Measurements from ENCODE around the gene PGP. TPM values are rescaled to one million over a fixed set of nuclear protein-coding genes. Genes with fewer than 3 reads are reported as not detected.

The PGP gene
- total RNA-seq, 1 experiment from 2014 or later, result 38.3 TPM

DNA sequence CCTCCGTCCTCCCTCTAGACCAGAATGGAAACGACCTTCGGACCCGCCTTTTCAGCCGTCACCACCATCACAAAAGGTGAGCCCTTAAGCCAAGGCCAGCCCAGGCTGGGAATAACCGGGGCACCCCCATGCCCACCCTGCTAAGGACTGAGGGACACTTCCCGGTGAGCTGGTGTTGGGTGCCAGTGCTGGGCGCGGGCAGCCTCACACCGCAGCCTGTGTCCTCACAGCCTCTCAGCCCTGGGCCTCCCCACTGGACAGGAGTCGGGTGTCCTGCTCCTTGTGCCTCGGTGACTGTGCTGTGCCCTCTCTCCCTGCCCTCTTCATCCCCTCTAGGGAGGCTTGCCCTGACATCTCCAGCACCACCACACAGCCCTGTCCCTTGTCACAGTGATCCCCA, 48.8 kb downstream of the PGP start:
- Histone ChIP-seq H3K79me1 (ENCODE audit: insufficient read depth, low read depth, low read length, poor library complexity, severe bottlenecking) (no peaks in the 10 kb centered on the region), H3K4ac (ENCODE audit: low read depth, low read length) (no peak overlapping the region), H4K8ac (replicated peaks; ENCODE audit: insufficient read length, low read depth, low read length) (no peak overlapping the region), H3K23me2 (ENCODE audit: insufficient read length, low read depth, low read length, poor library complexity, severe bottlenecking) (no peaks in the 10 kb centered on the region), H2BK15ac (ENCODE audit: low read depth, low read length) (no peak overlapping the region; the same call in 1 of the 2 replicates), H3K14ac (ENCODE audit: insufficient read depth, low read length) (no peak overlapping the region), H3K9ac (ENCODE audit: extremely low read depth, insufficient read length, low read length) (no peak overlapping the region), H2BK20ac (ENCODE audit: low read depth, low read length, poor library complexity, severe bottlenecking) (no peak overlapping the region), H2AK5ac (ENCODE audit: insufficient read length, low read length) (no peak overlapping the region), H3K4me1 (ENCODE audit: insufficient read depth, low read length) (no peaks in the 10 kb centered on the region), H3K23ac (ENCODE audit: insufficient read length, low read depth, low read length) (no peak overlapping the region), H2BK120ac (ENCODE audit: low read depth, low read length, poor library complexity, severe bottlenecking) (no peak overlapping the region), H4K20me1 (ENCODE audit: control insufficient read depth, insufficient read depth, insufficient read length) (peaks cover 2% of the 10 kb centered on the region), H2BK5ac (ENCODE audit: insufficient read length, low read length) (no peak overlapping the region), H3T11ph (ENCODE audit: low read length) (no peak overlapping the region), H3K56ac (ENCODE audit: insufficient read length, low read depth, low read length) (no peak overlapping the region), H3K4me2 (ENCODE audit: insufficient read depth, insufficient read length, low read length) (no peak overlapping the region), H4K5ac (ENCODE audit: insufficient read length, low read depth, low read length) (no peak overlapping the region), H3K79me2 (ENCODE audit: insufficient read depth, low read length) (peaks cover 10% of the 10 kb centered on the region; the same call in 1 of the 2 replicates), H2BK12ac (ENCODE audit: insufficient read length, low read depth, low read length) (no peak overlapping the region), H3K9me3 (ENCODE audit: control insufficient read depth, low read depth, low read length) (no peaks in the 10 kb centered on the region), H3K18ac (ENCODE audit: insufficient read length, low read depth, low read length) (no peak overlapping the region), H2AFZ (ENCODE audit: low read length) (no peak overlapping the region), H3K27ac (ENCODE audit: insufficient read length, low read depth, low read length) (no peak overlapping the region), H4K91ac (ENCODE audit: insufficient read length, low read depth, low read length) (no peak overlapping the region), H3K27me3 (ENCODE audit: insufficient read depth, low read length) (no peaks in the 10 kb centered on the region)
- peaks cover 9 to 31% (median 31%) of the 10 kb centered on the region in 3 experiments for H3K36me3 Mint-ChIP-seq (ENCODE audit: insufficient read depth in 1 of 3, low read depth in 3 of 3)
- H3K27ac Mint-ChIP-seq, result peak overlapping the region; percentile 49 to 85 (median 52); a peak in 3 of 7 replicates
- TF ChIP-seq, protein P1, sequence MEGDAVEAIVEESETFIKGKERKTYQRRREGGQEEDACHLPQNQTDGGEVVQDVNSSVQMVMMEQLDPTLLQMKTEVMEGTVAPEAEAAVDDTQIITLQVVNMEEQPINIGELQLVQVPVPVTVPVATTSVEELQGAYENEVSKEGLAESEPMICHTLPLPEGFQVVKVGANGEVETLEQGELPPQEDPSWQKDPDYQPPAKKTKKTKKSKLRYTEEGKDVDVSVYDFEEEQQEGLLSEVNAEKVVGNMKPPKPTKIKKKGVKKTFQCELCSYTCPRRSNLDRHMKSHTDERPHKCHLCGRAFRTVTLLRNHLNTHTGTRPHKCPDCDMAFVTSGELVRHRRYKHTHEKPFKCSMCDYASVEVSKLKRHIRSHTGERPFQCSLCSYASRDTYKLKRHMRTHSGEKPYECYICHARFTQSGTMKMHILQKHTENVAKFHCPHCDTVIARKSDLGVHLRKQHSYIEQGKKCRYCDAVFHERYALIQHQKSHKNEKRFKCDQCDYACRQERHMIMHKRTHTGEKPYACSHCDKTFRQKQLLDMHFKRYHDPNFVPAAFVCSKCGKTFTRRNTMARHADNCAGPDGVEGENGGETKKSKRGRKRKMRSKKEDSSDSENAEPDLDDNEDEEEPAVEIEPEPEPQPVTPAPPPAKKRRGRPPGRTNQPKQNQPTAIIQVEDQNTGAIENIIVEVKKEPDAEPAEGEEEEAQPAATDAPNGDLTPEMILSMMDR (conservative IDR thresholded peaks at IDR 0.05), result no peak
- DNase-seq, result no peak
- no CpG with 5 or more reads among the region's 12 CpGs for WGBS (ENCODE audit: extremely low coverage, insufficient read length, low lambda C conversion rate)
- H3K27me3 Mint-ChIP-seq (ENCODE audit: low read depth), result no peaks in the 10 kb centered on the region
- no peaks in the 10 kb centered on the region for H3K9me3 Mint-ChIP-seq
- no peaks in the 10 kb centered on the region for H3K4me1 Mint-ChIP-seq
- H3K4me3 Mint-ChIP-seq, result no peak overlapping the region

Measured in H9 (cell line).